ENCODE measurements around the gene STT3B.

DNA sequence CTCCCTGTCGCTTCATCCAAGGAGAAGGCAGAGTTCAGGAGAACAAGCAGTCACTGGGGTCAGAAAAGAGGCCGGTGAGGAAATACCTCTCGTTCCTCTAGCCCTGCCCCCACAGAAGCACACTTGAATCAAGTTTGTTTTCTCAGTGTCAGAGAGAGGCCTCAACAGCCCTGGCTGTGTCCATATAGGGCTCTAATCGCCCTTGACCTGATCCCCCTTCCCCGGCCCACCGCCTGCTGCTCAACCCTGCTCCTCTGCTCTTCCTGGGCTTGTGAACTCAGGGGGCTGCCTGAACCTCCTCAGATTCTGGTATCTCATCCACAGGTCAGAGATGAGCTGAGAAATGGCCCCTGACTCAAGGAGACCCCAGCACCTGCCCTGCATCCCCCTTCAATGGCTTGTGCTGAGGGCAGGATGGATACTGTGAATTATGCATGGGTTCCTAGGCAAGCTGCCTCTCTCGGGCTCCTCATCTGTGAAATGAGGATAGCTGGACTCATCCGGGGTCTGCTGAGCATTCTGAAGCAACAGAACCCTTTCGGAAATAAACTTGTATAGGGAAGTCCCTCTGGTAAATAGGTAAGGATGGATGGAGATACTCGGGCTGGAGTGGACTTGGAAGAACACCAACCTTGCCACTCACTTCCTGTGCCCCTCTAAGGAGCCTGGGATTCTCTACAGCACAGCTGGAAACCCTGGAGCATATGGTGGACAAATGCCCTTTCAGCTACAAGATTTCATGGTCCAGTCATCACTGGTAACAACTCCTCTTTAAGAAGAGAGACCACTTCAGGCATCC is 147.5 kb downstream of the STT3B start:
- TF ChIP-seq EZH2 (optimal IDR thresholded peaks at IDR 0.05; ENCODE audit: low read depth, low read length) = no peak
- TF ChIP-seq, protein P1, sequence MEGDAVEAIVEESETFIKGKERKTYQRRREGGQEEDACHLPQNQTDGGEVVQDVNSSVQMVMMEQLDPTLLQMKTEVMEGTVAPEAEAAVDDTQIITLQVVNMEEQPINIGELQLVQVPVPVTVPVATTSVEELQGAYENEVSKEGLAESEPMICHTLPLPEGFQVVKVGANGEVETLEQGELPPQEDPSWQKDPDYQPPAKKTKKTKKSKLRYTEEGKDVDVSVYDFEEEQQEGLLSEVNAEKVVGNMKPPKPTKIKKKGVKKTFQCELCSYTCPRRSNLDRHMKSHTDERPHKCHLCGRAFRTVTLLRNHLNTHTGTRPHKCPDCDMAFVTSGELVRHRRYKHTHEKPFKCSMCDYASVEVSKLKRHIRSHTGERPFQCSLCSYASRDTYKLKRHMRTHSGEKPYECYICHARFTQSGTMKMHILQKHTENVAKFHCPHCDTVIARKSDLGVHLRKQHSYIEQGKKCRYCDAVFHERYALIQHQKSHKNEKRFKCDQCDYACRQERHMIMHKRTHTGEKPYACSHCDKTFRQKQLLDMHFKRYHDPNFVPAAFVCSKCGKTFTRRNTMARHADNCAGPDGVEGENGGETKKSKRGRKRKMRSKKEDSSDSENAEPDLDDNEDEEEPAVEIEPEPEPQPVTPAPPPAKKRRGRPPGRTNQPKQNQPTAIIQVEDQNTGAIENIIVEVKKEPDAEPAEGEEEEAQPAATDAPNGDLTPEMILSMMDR (IDR thresholded peaks at IDR 0.05; ENCODE audit: low read length) = no peak
- TF ChIP-seq EZH2phosphoT487 (IDR thresholded peaks at IDR 0.05; ENCODE audit: low read length) = no peak
